Hepatocyte (in vitro differentiated cells): ENCODE results near the gene PLEKHO1. TPM values are rescaled to one million over a fixed set of nuclear protein-coding genes. Genes with fewer than 3 reads are reported as not detected.

Experiments
- DNase-seq: peaks from one replicate; pipeline ENCODE4 v3.0.0-alpha.2; 2016; ENCODE audit warnings: low spot score
- H2AFZ ChIP-seq: fragments of 200-600 bp; sonication (generic); 2 replicates; pipeline ENCODE4 v1.6.0; 2016; ENCODE audit warnings: antibody characterized with exemption, mild to moderate bottlenecking
- H3K27ac ChIP-seq: fragments of 200-600 bp; sonication (generic); 2 replicates; pipeline ENCODE4 v1.5.1; 2016; ENCODE audit warnings: mild to moderate bottlenecking
- H3K27me3 ChIP-seq: fragments of 200-600 bp; sonication (generic); 2 replicates; pipeline ENCODE4 v1.6.1; 2016
- H3K36me3 ChIP-seq: fragments of 200-600 bp; sonication (generic); replicated peaks from 2 replicates; pipeline ENCODE4 v1.5.1; 2016; ENCODE audit warnings: low read depth; ENCODE audit not compliant: insufficient read depth
- H3K4me1 ChIP-seq: fragments of 200-600 bp; sonication (generic); 2 replicates; pipeline ENCODE4 v1.5.1; 2016; ENCODE audit warnings: mild to moderate bottlenecking, moderate library complexity; ENCODE audit not compliant: insufficient read depth
- H3K4me2 ChIP-seq: fragments of 200-600 bp; sonication (generic); 2 replicates; pipeline ENCODE4 v1.6.0; 2016
- H3K4me3 ChIP-seq: fragments of 200-600 bp; sonication (generic); 2 replicates; pipeline ENCODE4 v1.5.1; 2016; ENCODE audit warnings: mild to moderate bottlenecking
- H3K79me2 ChIP-seq: fragments of 200-600 bp; sonication (generic); 2 replicates; pipeline ENCODE4 v1.6.0; 2017; ENCODE audit warnings: mild to moderate bottlenecking
- H3K9me2 ChIP-seq: fragments of 200-600 bp; sonication (generic); replicated peaks from 2 replicates; pipeline ENCODE4 v1.6.0; 2017; ENCODE audit warnings: mild to moderate bottlenecking; ENCODE audit not compliant: insufficient read depth
- H3K9me3 ChIP-seq: fragments of 200-600 bp; sonication (generic); 2 replicates; pipeline ENCODE4 v1.5.1; 2016; ENCODE audit warnings: low read depth, mild to moderate bottlenecking
- H4K20me1 ChIP-seq: fragments of 200-600 bp; sonication (generic); 2 replicates; pipeline ENCODE4 v1.6.0; 2016; ENCODE audit warnings: mild to moderate bottlenecking; ENCODE audit not compliant: insufficient read depth, poor library complexity, severe bottlenecking
- CTCF ChIP-seq: fragments of 200-600 bp; sonication (generic); IDR thresholded peaks from 2 replicates; pipeline ENCODE4 v1.5.1; 2016; ENCODE audit warnings: antibody characterized with exemption, mild to moderate bottlenecking; ENCODE audit not compliant: poor library complexity
- EZH2 ChIP-seq: fragments of 200-600 bp; sonication (generic); IDR thresholded peaks from 2 replicates; pipeline ENCODE4 v1.6.1; 2016; ENCODE audit warnings: antibody characterized with exemption, mild to moderate bottlenecking, borderline replicate concordance
- EZH2phosphoT487 ChIP-seq: fragments of 200-600 bp; sonication (generic); IDR thresholded peaks from one replicate; pipeline ENCODE4 v1.6.1; 2018; ENCODE audit warnings: antibody characterized with exemption, mild to moderate bottlenecking, low read depth, moderate library complexity; ENCODE audit not compliant: unreplicated experiment, severe bottlenecking
- WGBS: methylation state at CpG from one replicate; pipeline ENCODE4 v1.1.6; 2016; ENCODE audit warnings: low lambda C conversion rate; ENCODE audit errors: missing lambda C conversion rate; 5-methylcytosine and 5-hydroxymethylcytosine counted together
- polyA plus RNA-seq: library from polyadenylated mRNA; unstranded; fragments of >200 nt; fragmentation: Nextera tagmentation; extraction: Ambion mirVana; gene quantifications from 2 replicates; pipeline ENCODE4 v1.2.1, GENCODE V29; 2016
- total RNA-seq: library from RNA; depleted of rRNA; stranded (reverse); fragments of >200 nt; gene quantifications from 2 replicates; pipeline ENCODE4 v1.2.3, GENCODE V29; 2014

The PLEKHO1 gene
- total RNA-seq (12.1 and 23.7 TPM in 2 replicates), polyA plus RNA-seq (33.0 and 38.2 TPM in 2 replicates)

GRCh38 chr1:150149271-150150132, at the start of gene PLEKHO1:
Gene PLEKHO1, plus strand, starts transcription at chr1:150149916. Its CDS starts 342 bp downstream, at chr1:150150258.
- Histone ChIP-seq H3K36me3 (no peaks in the 10 kb centered on the region), H3K27me3 (peaks cover 6% of the 10 kb centered on the region)

DNA sequence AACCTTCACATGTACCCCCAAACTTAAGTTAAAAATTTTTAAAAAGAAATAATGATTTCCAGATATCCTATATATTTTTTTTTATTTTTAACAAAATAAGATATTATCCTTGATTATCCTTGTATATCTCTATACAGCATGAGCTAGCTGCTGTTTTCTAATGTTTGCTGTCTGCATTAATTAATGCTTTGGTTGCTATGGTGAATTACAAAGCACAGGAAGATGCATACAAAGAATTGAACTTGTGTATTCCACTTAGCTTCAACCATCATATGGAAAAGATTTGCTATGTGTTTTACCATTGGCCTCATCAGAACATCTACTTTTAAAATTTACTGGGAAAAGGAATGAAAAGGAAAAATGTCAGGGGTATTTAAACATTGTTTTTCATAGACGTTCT, 46.7 kb upstream of the PLEKHO1 start:
- Histone ChIP-seq H3K9me3 (peaks cover 8% of the 10 kb centered on the region), H3K4me1 (no peaks in the 10 kb centered on the region), H2AFZ (no peak overlapping the region), H3K9me2 (no peaks in the 10 kb centered on the region), H3K27me3 (no peaks in the 10 kb centered on the region), H4K20me1 (no peaks in the 10 kb centered on the region), H3K36me3 (peaks cover 8% of the 10 kb centered on the region), H3K4me3 (no peak overlapping the region), H3K79me2 (no peaks in the 10 kb centered on the region), H3K4me2 (no peak overlapping the region), H3K27ac (no peak overlapping the region)
- WGBS = 81% methylated on average over 1 of the region's 1 CpG
- DNase-seq = no peak
- no peak for TF ChIP-seq CTCF
- no peak for TF ChIP-seq EZH2
- TF ChIP-seq EZH2phosphoT487 = no peak

More at GRCh38 chr1:150149271-150150132, at the start of gene PLEKHO1:
- Histone ChIP-seq H3K9me2 (no peaks in the 10 kb centered on the region), H3K4me1 (peaks cover 8% of the 10 kb centered on the region), H3K9me3 (no peaks in the 10 kb centered on the region), H3K4me2 (peak within 1 kb of the TSS; percentile 91), H3K4me3 (peak within 1 kb of the TSS; percentile 92), H3K79me2 (peaks cover 35% of the 10 kb centered on the region), H3K27ac (peak within 1 kb of the TSS; percentile 88), H4K20me1 (peaks cover 6% of the 10 kb centered on the region), H2AFZ (peak within 1 kb of the TSS; percentile 94)
- peak; percentile 84 for DNase-seq
- 1% methylated on average over 73 of the region's 89 CpGs for WGBS
- TF ChIP-seq EZH2 (no peak), CTCF (no peak), EZH2phosphoT487 (no peak)

- TF ChIP-seq CTCF = no peak
- no peak for TF ChIP-seq EZH2phosphoT487
- TF ChIP-seq EZH2 = no peak
- H3K27me3 ChIP-seq = no peaks in the 10 kb centered on the region
- H3K4me2 ChIP-seq = no peak overlapping the region
- no peaks in the 10 kb centered on the region for H3K9me2 ChIP-seq
- no peak for DNase-seq
- no peaks in the 10 kb centered on the region for H3K4me1 ChIP-seq
- WGBS = 89% methylated on average over 7 of the region's 7 CpGs
- no peaks in the 10 kb centered on the region for H3K79me2 ChIP-seq
- H3K27ac ChIP-seq = no peak overlapping the region
- no peak overlapping the region for H3K4me3 ChIP-seq
- peaks cover 5% of the 10 kb centered on the region for H3K9me3 ChIP-seq
- H3K36me3 ChIP-seq = no peaks in the 10 kb centered on the region
- H2AFZ ChIP-seq = no peak overlapping the region
- no peaks in the 10 kb centered on the region for H4K20me1 ChIP-seq
Observed at GRCh38 chr1:150106341-150106740, 43.4 kb upstream of the PLEKHO1 start.
